Progenitor cell of endocrine pancreas (in vitro differentiated cells): Measurements from ENCODE around the gene MICB. TPM values are rescaled to one million over a fixed set of nuclear protein-coding genes. Genes with fewer than 3 reads are reported as not detected.

Source experiments
- DNase-seq: peaks from one replicate; pipeline ENCODE4 v3.0.0; 2021; ENCODE audit warnings: low spot score; ENCODE audit not compliant: unreplicated experiment
- H3K27ac Mint-ChIP-seq: 2 replicates; pipeline ENCODE4 v1.8.0; 2021; ENCODE audit warnings: mild to moderate bottlenecking, moderate library complexity, mixed read lengths
- H3K27me3 Mint-ChIP-seq: 2 replicates; pipeline ENCODE4 v1.8.0; 2021; ENCODE audit warnings: mixed read lengths
- H3K36me3 Mint-ChIP-seq: 2 replicates; pipeline ENCODE4 v1.8.0; 2022; ENCODE audit warnings: mixed read lengths; ENCODE audit not compliant: insufficient read depth
- H3K4me1 Mint-ChIP-seq: 2 replicates; pipeline ENCODE4 v1.8.0; 2021; ENCODE audit warnings: low read depth, mixed read lengths
- H3K4me3 Mint-ChIP-seq: 2 replicates; pipeline ENCODE4 v1.8.0; 2021; ENCODE audit warnings: low read depth, mild to moderate bottlenecking, moderate library complexity, mixed read lengths
- H3K9me3 Mint-ChIP-seq: 2 replicates; pipeline ENCODE4 v1.8.0; 2021; ENCODE audit warnings: low read depth, mixed read lengths
- total RNA-seq: library from RNA; stranded (reverse); gene quantifications from 2 replicates; pipeline ENCODE4 v1.2.1, GENCODE V29; 2021
- TF ChIP-seq, protein P1 (sequence below): fragments of 200-600 bp; sonication (generic); IDR thresholded peaks from one replicate; pipeline ENCODE4 v1.5.0; 2021; ENCODE audit warnings: antibody characterized with exemption, mild to moderate bottlenecking; ENCODE audit not compliant: unreplicated experiment

The MICB gene
- total RNA-seq, 1 donor from 2014 or later: 0.43 TPM

DNA sequence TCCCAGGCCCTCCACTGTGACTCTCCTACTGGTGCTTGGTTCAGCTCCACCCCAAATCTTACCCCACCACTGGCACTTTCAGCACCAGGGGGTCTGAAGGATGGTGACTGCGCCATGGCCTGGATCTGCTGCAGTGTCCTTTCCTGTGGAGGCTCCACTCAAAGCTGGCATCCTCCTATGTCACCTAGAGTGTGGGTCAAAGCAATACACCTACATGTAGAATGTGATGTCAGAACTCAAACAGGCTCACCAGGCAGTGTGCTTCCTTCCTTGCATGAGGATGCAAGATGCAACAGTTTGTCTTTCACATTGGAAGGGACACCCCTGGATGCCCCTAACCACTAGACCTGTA is 32.8 kb upstream of the MICB start:
- no peak for DNase-seq
- H3K36me3 Mint-ChIP-seq: no peaks in the 10 kb centered on the region
- TF ChIP-seq, protein P1, sequence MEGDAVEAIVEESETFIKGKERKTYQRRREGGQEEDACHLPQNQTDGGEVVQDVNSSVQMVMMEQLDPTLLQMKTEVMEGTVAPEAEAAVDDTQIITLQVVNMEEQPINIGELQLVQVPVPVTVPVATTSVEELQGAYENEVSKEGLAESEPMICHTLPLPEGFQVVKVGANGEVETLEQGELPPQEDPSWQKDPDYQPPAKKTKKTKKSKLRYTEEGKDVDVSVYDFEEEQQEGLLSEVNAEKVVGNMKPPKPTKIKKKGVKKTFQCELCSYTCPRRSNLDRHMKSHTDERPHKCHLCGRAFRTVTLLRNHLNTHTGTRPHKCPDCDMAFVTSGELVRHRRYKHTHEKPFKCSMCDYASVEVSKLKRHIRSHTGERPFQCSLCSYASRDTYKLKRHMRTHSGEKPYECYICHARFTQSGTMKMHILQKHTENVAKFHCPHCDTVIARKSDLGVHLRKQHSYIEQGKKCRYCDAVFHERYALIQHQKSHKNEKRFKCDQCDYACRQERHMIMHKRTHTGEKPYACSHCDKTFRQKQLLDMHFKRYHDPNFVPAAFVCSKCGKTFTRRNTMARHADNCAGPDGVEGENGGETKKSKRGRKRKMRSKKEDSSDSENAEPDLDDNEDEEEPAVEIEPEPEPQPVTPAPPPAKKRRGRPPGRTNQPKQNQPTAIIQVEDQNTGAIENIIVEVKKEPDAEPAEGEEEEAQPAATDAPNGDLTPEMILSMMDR: no peak
- H3K4me1 Mint-ChIP-seq: peaks cover 4% of the 10 kb centered on the region
- no peak overlapping the region for H3K27ac Mint-ChIP-seq
- H3K4me3 Mint-ChIP-seq: no peak overlapping the region
- H3K27me3 Mint-ChIP-seq: peaks cover 14% of the 10 kb centered on the region
- H3K9me3 Mint-ChIP-seq: no peaks in the 10 kb centered on the region

DNA sequence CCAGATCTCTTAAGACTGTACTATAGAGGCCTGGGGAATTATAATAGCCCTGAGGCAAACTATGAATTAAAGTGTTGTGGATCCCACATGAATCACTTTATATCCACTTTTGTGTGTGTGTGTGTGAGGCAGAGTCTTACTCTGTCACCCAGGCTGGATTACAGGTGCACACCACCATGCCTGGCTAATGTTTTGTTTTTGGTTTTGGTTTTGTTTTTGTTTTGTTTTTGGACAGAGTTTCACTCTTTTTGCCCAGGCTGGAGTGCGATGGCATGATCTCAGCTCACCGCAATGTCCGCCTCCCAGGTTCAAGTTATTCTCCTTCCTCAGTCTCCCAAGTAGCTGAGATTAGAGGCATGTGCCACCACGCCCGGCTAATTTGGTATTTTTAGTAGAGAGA is 32.2 kb upstream of the MICB start:
- Mint-ChIP-seq H3K4me3 (no peak overlapping the region), H3K9me3 (no peaks in the 10 kb centered on the region), H3K36me3 (no peaks in the 10 kb centered on the region), H3K4me1 (peaks cover 4% of the 10 kb centered on the region), H3K27ac (no peak overlapping the region), H3K27me3 (peaks cover 20% of the 10 kb centered on the region)
- TF ChIP-seq, protein P1: no peak
- no peak for DNase-seq

DNA sequence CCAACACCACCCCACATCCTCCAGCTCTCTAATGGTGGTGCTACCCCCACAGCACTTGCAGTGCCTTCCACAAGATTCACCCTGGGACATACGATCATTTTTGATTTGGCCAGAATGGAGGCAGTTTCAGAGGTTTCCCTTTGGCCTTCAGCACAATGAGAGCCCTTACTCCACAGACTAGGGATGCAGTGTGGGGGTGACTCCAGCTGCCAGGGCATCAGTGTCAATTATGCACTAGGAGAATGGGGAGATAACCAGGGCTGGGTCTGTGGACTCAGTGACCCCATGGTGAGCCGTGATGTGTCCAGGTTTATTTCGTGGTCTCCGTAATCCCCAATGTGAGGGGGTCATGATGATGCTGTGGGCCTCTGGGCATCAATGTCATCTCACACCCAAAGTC is 31.5 kb upstream of the MICB start:
- no peak overlapping the region for H3K27ac Mint-ChIP-seq
- H3K27me3 Mint-ChIP-seq: peaks cover 27% of the 10 kb centered on the region
- H3K4me3 Mint-ChIP-seq: no peak overlapping the region
- H3K36me3 Mint-ChIP-seq: no peaks in the 10 kb centered on the region
- TF ChIP-seq, protein P1: no peak
- no peaks in the 10 kb centered on the region for H3K9me3 Mint-ChIP-seq
- peaks cover 4% of the 10 kb centered on the region for H3K4me1 Mint-ChIP-seq
- DNase-seq: no peak

DNA sequence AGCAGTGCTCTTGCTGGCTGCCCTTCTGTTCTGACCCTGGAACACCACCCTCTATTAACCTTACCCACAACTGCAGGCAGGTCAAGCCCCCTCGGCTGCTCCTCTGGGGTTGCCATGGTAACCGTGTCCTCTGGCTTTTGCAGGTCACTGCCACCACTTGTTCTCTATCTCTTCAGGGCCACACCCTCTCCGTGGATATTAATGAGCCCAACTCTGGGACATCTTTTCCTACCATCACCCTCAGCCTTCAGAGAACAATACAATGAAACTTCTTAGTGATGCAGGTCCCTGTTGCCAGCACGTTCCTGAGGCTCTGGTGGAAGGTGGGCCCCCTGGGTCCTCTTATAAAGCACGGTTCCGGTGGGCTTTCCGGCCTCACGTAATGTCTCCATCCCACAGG is 30.8 kb upstream of the MICB start:
- peaks cover 29% of the 10 kb centered on the region for H3K27me3 Mint-ChIP-seq
- TF ChIP-seq, protein P1: no peak
- H3K4me3 Mint-ChIP-seq: no peak overlapping the region
- H3K27ac Mint-ChIP-seq: no peak overlapping the region
- no peaks in the 10 kb centered on the region for H3K36me3 Mint-ChIP-seq
- DNase-seq: no peak
- no peaks in the 10 kb centered on the region for H3K9me3 Mint-ChIP-seq
- H3K4me1 Mint-ChIP-seq: peaks cover 4% of the 10 kb centered on the region

DNA sequence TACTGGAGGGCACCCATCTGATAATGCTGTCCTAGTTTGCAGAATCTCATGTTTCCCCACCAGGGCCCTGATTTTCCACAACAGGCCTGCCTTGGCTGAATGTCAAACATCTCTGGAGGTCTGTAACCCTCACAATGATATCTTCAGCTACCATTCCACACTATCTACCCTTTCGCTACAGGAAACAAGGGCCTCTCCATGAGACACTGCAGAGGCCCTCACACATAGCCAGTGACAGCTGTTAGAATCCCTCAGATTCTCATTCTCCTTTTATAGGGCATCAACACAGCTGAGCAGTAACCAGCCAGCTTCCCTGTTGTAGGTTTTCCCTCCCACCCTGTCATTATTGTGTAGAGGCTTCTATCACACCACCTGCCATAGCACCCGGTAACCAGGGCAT is 29.6 kb upstream of the MICB start:
- TF ChIP-seq, protein P1: no peak
- H3K27ac Mint-ChIP-seq: no peak overlapping the region
- peaks cover 29% of the 10 kb centered on the region for H3K27me3 Mint-ChIP-seq

More for the DNA sequence above, 29.6 kb upstream of the MICB start:
- Mint-ChIP-seq H3K4me1 (no peaks in the 10 kb centered on the region), H3K9me3 (no peaks in the 10 kb centered on the region), H3K4me3 (no peak overlapping the region), H3K36me3 (no peaks in the 10 kb centered on the region)
- DNase-seq: no peak
